ENCODE measurements around the gene USP25. TPM values are rescaled to one million over a fixed set of nuclear protein-coding genes. Genes with fewer than 3 reads are reported as not detected.
"Not testable (repeated sequence)": the region's sequence is repeated elsewhere in the genome, so short reads cannot be mapped to it uniquely, and the experiment has no call there.

Gene USP25
- total and polyA plus RNA-seq, 10 donors = 9.3 to 62.2 (median 48.2) TPM

DNA sequence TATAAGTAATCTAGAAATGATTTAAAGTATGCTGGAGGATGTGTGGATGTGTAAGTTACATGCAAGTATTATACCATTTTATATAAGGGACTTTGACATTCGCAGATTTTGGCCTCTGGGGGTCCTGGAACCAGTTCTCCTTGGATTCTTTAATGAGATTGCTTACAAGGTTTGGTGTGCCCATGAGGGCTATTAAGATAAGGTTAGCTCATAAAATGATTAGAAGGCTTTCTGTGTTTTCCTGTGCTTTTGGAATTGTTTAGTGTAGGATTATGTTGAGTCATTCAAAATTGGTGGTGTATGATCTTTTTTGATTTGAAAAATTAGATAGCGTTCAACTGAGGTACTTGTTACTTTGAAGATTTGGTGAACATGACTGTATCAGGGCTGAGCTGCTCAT is 5.6 kb downstream of the USP25 start:
- 85 to 96% (median 90%) methylated on average over 2 of the region's 2 CpGs for WGBS, 5 donors
- no peak for TF ChIP-seq POLR2AphosphoS5 (IDR thresholded peaks at IDR 0.05)
- TF ChIP-seq POLR2A (IDR thresholded peaks at IDR 0.05) = no peak
- TF ChIP-seq CTCF (IDR thresholded peaks at IDR 0.05 in 8 of 11, conservative IDR thresholded peaks at IDR 0.05 in 3 of 11) = no peak
- DNase-seq = no peak
- Histone ChIP-seq H3K27me3 (replicated peaks in 1 of 7) (no peaks in the 10 kb centered on the region), H3K36me3 (no peaks in the 10 kb centered on the region), H3K27ac (peak overlapping the region in 5 of 8 donors; percentile 36 to 50 (median 45)), H3K9me3 (no peaks in the 10 kb centered on the region), H3K4me3 (no peak overlapping the region), H3K4me1 (peaks cover 28 to 98% (median 87%) of the 10 kb centered on the region in 6 donors)
- intact Hi-C loops (cut with DNase I; ENCODE audit: low total_unique reads) = loop anchor here (10.0 kb wide), 1 partner anchor 89 kb away; no protein-coding TSS in a partner anchor

GRCh38 chr21:15735931-15736330 is 6.1 kb downstream of the USP25 start:
- not testable (repeated sequence) for H3K27me3 ChIP-seq (replicated peaks in 1 of 7); H3K36me3 ChIP-seq; DNase-seq; H3K9me3 ChIP-seq
- intact Hi-C loops (cut with DNase I; ENCODE audit: low total_unique reads) = loop anchor here (10.0 kb wide), 1 partner anchor 89 kb away; no protein-coding TSS in a partner anchor
- H3K4me3 ChIP-seq = peak overlapping the region in 4 of 8 donors; percentile 9 to 47 (median 16)
- peaks cover 28 to 100% (median 89%) of the 10 kb centered on the region in 6 donors for H3K4me1 ChIP-seq
- H3K27ac ChIP-seq = peak overlapping the region in 5 of 8 donors; percentile 36 to 59 (median 45)
- WGBS, 5 donors = 28 to 37% (median 36%) methylated on average over 4 of the region's 4 CpGs

GRCh38 chr21:15738779-15739178 is 9.0 kb downstream of the USP25 start:
- DNase-seq; H3K4me3 ChIP-seq; H3K9me3 ChIP-seq; H3K27me3 ChIP-seq (replicated peaks in 1 of 7): not testable (repeated sequence)
- intact Hi-C loops (cut with DNase I; ENCODE audit: low total_unique reads) = loop anchor here (10.0 kb wide), 1 partner anchor 86 kb away; no protein-coding TSS in a partner anchor
- H3K36me3 ChIP-seq = peaks cover 0 to 15% (median 0%) of the 10 kb centered on the region in 6 donors
- H3K4me1 ChIP-seq = peaks cover 17 to 99% (median 84%) of the 10 kb centered on the region in 6 donors
- WGBS, 5 donors = 76 to 87% (median 82%) methylated on average over 10 of the region's 10 CpGs
- peak overlapping the region in 1 of 8 donors; percentile 1 for H3K27ac ChIP-seq

DNA sequence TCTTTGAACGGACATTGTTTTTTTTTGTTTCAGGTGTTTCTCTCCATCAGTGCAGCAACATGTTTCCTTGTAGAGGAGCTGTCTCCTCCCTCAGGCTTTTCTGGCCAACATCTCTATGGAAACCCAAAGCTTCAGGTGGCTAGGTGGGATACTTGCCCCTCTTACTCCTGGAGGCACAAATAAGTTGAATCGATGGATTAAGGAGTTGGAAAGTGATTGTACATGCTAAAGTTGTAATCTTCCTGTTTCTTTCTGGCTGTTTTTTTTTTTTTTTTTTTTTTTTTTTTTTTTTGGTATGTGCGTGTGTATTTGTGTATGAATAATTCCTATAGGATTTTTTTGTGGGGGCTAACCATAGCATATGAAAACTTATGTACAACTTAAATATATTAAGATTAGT is 10.6 kb downstream of the USP25 start:
- TF ChIP-seq POLR2A (IDR thresholded peaks at IDR 0.05) (no peak), CTCF (IDR thresholded peaks at IDR 0.05 in 8 of 11, conservative IDR thresholded peaks at IDR 0.05 in 3 of 11) (no peak), POLR2AphosphoS5 (IDR thresholded peaks at IDR 0.05) (no peak)
- 81 to 94% (median 86%) methylated on average over 3 of the region's 3 CpGs for WGBS, 5 donors
- Histone ChIP-seq H3K27me3 (replicated peaks in 1 of 7) (no peaks in the 10 kb centered on the region), H3K27ac (no peak overlapping the region), H3K36me3 (peaks cover 0 to 16% (median 0%) of the 10 kb centered on the region in 6 donors), H3K4me1 (peaks cover 9 to 98% (median 70%) of the 10 kb centered on the region in 6 donors), H3K9me3 (no peaks in the 10 kb centered on the region), H3K4me3 (no peak overlapping the region)
- intact Hi-C loops (cut with DNase I; ENCODE audit: low total_unique reads) = no loop called here
- DNase-seq = no peak

DNA sequence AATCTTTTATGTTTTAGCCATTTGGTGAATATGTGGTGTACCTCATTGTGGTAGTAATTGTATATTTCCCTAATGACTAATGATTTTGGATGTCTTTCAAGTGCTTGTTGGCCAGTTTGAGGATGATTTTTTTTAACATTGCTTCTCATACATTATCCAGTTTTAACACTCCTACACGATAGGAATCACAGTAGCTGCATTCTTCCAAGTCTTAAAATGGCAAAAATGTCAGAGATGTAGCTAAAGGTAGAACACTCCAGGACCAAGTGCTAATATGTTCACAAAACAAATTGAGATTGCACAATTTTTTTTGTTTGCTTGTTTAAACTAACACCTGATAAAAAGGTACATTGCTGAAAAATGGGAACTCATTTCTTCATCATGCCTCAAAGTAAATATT is 11.7 kb downstream of the USP25 start:
- H3K9me3 ChIP-seq = no peaks in the 10 kb centered on the region
- intact Hi-C loops (cut with DNase I; ENCODE audit: low total_unique reads) = no loop called here
- no peak for DNase-seq
- no peak overlapping the region for H3K4me3 ChIP-seq
- H3K27me3 ChIP-seq (replicated peaks in 1 of 7) = no peaks in the 10 kb centered on the region
- TF ChIP-seq CTCF (IDR thresholded peaks at IDR 0.05 in 8 of 11, conservative IDR thresholded peaks at IDR 0.05 in 3 of 11) = no peak
- TF ChIP-seq POLR2AphosphoS5 (IDR thresholded peaks at IDR 0.05) = no peak
- TF ChIP-seq POLR2A (IDR thresholded peaks at IDR 0.05) = no peak
- H3K4me1 ChIP-seq = peaks cover 6 to 98% (median 59%) of the 10 kb centered on the region in 6 donors
- H3K27ac ChIP-seq = no peak overlapping the region
- WGBS, 5 donors = 70 to 90% (median 85%) methylated on average over 1 of the region's 1 CpG
- H3K36me3 ChIP-seq = peaks cover 0 to 16% (median 0%) of the 10 kb centered on the region in 6 donors
